Trophoblast cell (in vitro differentiated cells and primary cell): ENCODE results near the gene ATP8A2.

ENCODE experiments used
- DNase-seq, 2 donors: peaks; one replicate each; pipeline ENCODE4 v3.0.0-alpha.2; 2016
- H2AFZ ChIP-seq: 2 replicates; pipeline ENCODE4 v1.6.1; 2013; ENCODE audit warnings: low read length, moderate library complexity, mild to moderate bottlenecking; ENCODE audit not compliant: insufficient read depth, poor library complexity
- H2AK5ac ChIP-seq: 2 replicates; pipeline ENCODE4 v1.6.1; 2013; ENCODE audit warnings: mild to moderate bottlenecking, low read length
- H2BK120ac ChIP-seq: 2 replicates; pipeline ENCODE4 v1.6.1; 2013; ENCODE audit warnings: low read length, mild to moderate bottlenecking, moderate library complexity; ENCODE audit not compliant: insufficient read depth, poor library complexity
- H2BK12ac ChIP-seq: 2 replicates; pipeline ENCODE4 v1.6.1; 2013; ENCODE audit warnings: mild to moderate bottlenecking, low read length, moderate library complexity
- H2BK5ac ChIP-seq: 2 replicates; pipeline ENCODE4 v1.6.1; 2013; ENCODE audit warnings: low read length, low read depth, moderate library complexity, mild to moderate bottlenecking; ENCODE audit not compliant: poor library complexity
- H3K14ac ChIP-seq: 2 replicates; pipeline ENCODE4 v1.6.1; 2013; ENCODE audit warnings: mild to moderate bottlenecking, low read length
- H3K18ac ChIP-seq: 2 replicates; pipeline ENCODE4 v1.6.1; 2013; ENCODE audit warnings: mild to moderate bottlenecking, low read length
- H3K23ac ChIP-seq: 2 replicates; pipeline ENCODE4 v1.6.1; 2013; ENCODE audit warnings: low read length
- H3K27ac ChIP-seq: 2 replicates; pipeline ENCODE4 v1.5.1; 2013; ENCODE audit warnings: low read depth, mild to moderate bottlenecking, inconsistent platforms, low read length, moderate library complexity
- H3K27me3 ChIP-seq: 2 replicates; pipeline ENCODE4 v1.6.1; 2013; ENCODE audit warnings: inconsistent platforms, mild to moderate bottlenecking, low read length, moderate library complexity; ENCODE audit not compliant: insufficient read depth
- H3K36me3 ChIP-seq, 2 experiments: 1 replicate in 1 of 2; 2 replicates in 1 of 2; pipeline ENCODE4 v1.6.1; 2013; ENCODE audit warnings: low read length in 2 of 2, mild to moderate bottlenecking in 2 of 2, moderate library complexity in 1 of 2; ENCODE audit not compliant: insufficient read depth in 2 of 2, control insufficient read depth in 1 of 2
- H3K4ac ChIP-seq: 2 replicates; pipeline ENCODE4 v1.6.1; 2013; ENCODE audit warnings: low read depth, mild to moderate bottlenecking, low read length, moderate library complexity
- H3K4me1 ChIP-seq, 2 experiments: 1 replicate in 1 of 2; 2 replicates in 1 of 2; pipeline ENCODE4 v1.6.1; 2013; ENCODE audit warnings: low read length in 2 of 2, mild to moderate bottlenecking in 2 of 2, moderate library complexity in 1 of 2; ENCODE audit not compliant: insufficient read depth in 2 of 2, control insufficient read depth in 1 of 2
- H3K4me2 ChIP-seq: 2 replicates; pipeline ENCODE4 v1.6.1; 2013; ENCODE audit warnings: inconsistent platforms, mild to moderate bottlenecking, low read length, moderate library complexity
- H3K4me3 ChIP-seq: 2 replicates; pipeline ENCODE4 v1.5.1; 2013; ENCODE audit warnings: mild to moderate bottlenecking, low read depth, low read length, inconsistent platforms
- H3K79me1 ChIP-seq: one replicate; pipeline ENCODE4 v1.6.1; 2013; ENCODE audit warnings: low read length
- H3K79me2 ChIP-seq: 2 replicates; pipeline ENCODE4 v1.6.1; 2013; ENCODE audit warnings: low read length, mild to moderate bottlenecking; ENCODE audit not compliant: control insufficient read depth, insufficient read depth, poor library complexity
- H3K9ac ChIP-seq: 2 replicates; pipeline ENCODE4 v1.6.1; 2013; ENCODE audit warnings: mild to moderate bottlenecking, low read length
- H3K9me3 ChIP-seq: 2 replicates; pipeline ENCODE4 v1.6.1; 2013; ENCODE audit warnings: low read depth, mild to moderate bottlenecking, control low read depth, inconsistent platforms, low read length; ENCODE audit not compliant: insufficient read depth
- H4K12ac ChIP-seq: 2 replicates; pipeline ENCODE4 v1.6.1; 2013; ENCODE audit warnings: low read depth, mild to moderate bottlenecking, low read length, moderate library complexity
- H4K8ac ChIP-seq: 2 replicates; pipeline ENCODE4 v1.6.1; 2013; ENCODE audit warnings: low read depth, mild to moderate bottlenecking, low read length, moderate library complexity
- H4K91ac ChIP-seq: one replicate; pipeline ENCODE4 v1.6.1; 2013; ENCODE audit warnings: low read depth, mild to moderate bottlenecking, low read length, moderate library complexity
- WGBS: extraction: QIAGEN DNeasy Blood & Tissue Kit; methylation state at CpG from one replicate; pipeline ENCODE4 v1.1.7; 2013; ENCODE audit warnings: missing lambda C conversion rate; ENCODE audit not compliant: insufficient read length, insufficient coverage; ENCODE audit errors: extremely low coverage; 5-methylcytosine and 5-hydroxymethylcytosine counted together

ATP8A2 gene

GRCh38 chr13:25607096-25607495 lies 235.3 kb downstream of the ATP8A2 start:
- H2BK5ac ChIP-seq = no peak overlapping the region
- no peak overlapping the region for H3K27ac ChIP-seq
- no peak overlapping the region for H4K91ac ChIP-seq
- no peak overlapping the region for H3K18ac ChIP-seq
- H3K4ac ChIP-seq = no peak overlapping the region
- H3K9me3 ChIP-seq = no peaks in the 10 kb centered on the region
- no peak overlapping the region for H3K14ac ChIP-seq
- H4K12ac ChIP-seq = no peak overlapping the region
- no peak overlapping the region for H3K4me2 ChIP-seq
- H3K23ac ChIP-seq = no peak overlapping the region
- H2AFZ ChIP-seq = no peak overlapping the region
- no peaks in the 10 kb centered on the region for H3K27me3 ChIP-seq
- H2BK12ac ChIP-seq = no peak overlapping the region
- DNase-seq = no peak
- no peaks in the 10 kb centered on the region for H3K36me3 ChIP-seq
- no CpG with 5 or more reads among the region's 7 CpGs for WGBS
- no peak overlapping the region for H2BK120ac ChIP-seq
- no peaks in the 10 kb centered on the region for H3K79me2 ChIP-seq
- no peaks in the 10 kb centered on the region for H3K4me1 ChIP-seq
- no peak overlapping the region for H3K9ac ChIP-seq
- no peak overlapping the region for H3K4me3 ChIP-seq
- H2AK5ac ChIP-seq = no peak overlapping the region
- no peak overlapping the region for H4K8ac ChIP-seq
- no peaks in the 10 kb centered on the region for H3K79me1 ChIP-seq

GRCh38 chr13:25608181-25608580 lies 236.4 kb downstream of the ATP8A2 start:
- no peak overlapping the region for H3K14ac ChIP-seq
- no peak for DNase-seq
- no peak overlapping the region for H2BK5ac ChIP-seq
- H2BK12ac ChIP-seq = no peak overlapping the region
- H4K12ac ChIP-seq = no peak overlapping the region
- H3K27ac ChIP-seq = no peak overlapping the region
- H3K36me3 ChIP-seq = no peaks in the 10 kb centered on the region
- H3K4me2 ChIP-seq = no peak overlapping the region
- no peaks in the 10 kb centered on the region for H3K4me1 ChIP-seq
- H3K4me3 ChIP-seq = no peak overlapping the region
- WGBS = no CpG with 5 or more reads among the region's 2 CpGs
- H3K18ac ChIP-seq = no peak overlapping the region
- H3K27me3 ChIP-seq = no peaks in the 10 kb centered on the region
- H3K79me1 ChIP-seq = no peaks in the 10 kb centered on the region
- H2BK120ac ChIP-seq = no peak overlapping the region
- no peak overlapping the region for H3K4ac ChIP-seq
- no peak overlapping the region for H3K23ac ChIP-seq
- no peak overlapping the region for H4K8ac ChIP-seq
- H3K9ac ChIP-seq = no peak overlapping the region
- no peak overlapping the region for H2AFZ ChIP-seq
- H3K79me2 ChIP-seq = no peaks in the 10 kb centered on the region
- H3K9me3 ChIP-seq = no peaks in the 10 kb centered on the region
- no peak overlapping the region for H2AK5ac ChIP-seq
- no peak overlapping the region for H4K91ac ChIP-seq

GRCh38 chr13:25616674-25617073 lies 244.9 kb downstream of the ATP8A2 start:
- H2AFZ ChIP-seq = no peak overlapping the region
- no peaks in the 10 kb centered on the region for H3K27me3 ChIP-seq
- no peak overlapping the region for H3K27ac ChIP-seq
- no peak overlapping the region for H2BK5ac ChIP-seq
- no peak for DNase-seq
- no peak overlapping the region for H3K18ac ChIP-seq
- no peaks in the 10 kb centered on the region for H3K9me3 ChIP-seq
- H3K14ac ChIP-seq = no peak overlapping the region
- WGBS = no CpG with 5 or more reads among the region's 1 CpG
- H4K91ac ChIP-seq = no peak overlapping the region
- no peak overlapping the region for H2AK5ac ChIP-seq
- no peak overlapping the region for H3K4ac ChIP-seq
- H3K23ac ChIP-seq = no peak overlapping the region
- no peak overlapping the region for H4K8ac ChIP-seq
- H4K12ac ChIP-seq = no peak overlapping the region
- H3K4me1 ChIP-seq = no peaks in the 10 kb centered on the region
- no peaks in the 10 kb centered on the region for H3K79me1 ChIP-seq
- H3K9ac ChIP-seq = no peak overlapping the region
- no peaks in the 10 kb centered on the region for H3K36me3 ChIP-seq
- H2BK12ac ChIP-seq = no peak overlapping the region
- H3K4me3 ChIP-seq = no peak overlapping the region
- no peaks in the 10 kb centered on the region for H3K79me2 ChIP-seq
- H2BK120ac ChIP-seq = no peak overlapping the region
- H3K4me2 ChIP-seq = no peak overlapping the region

- Histone ChIP-seq H2BK12ac (no peak overlapping the region), H3K23ac (no peak overlapping the region), H3K18ac (no peak overlapping the region), H4K12ac (no peak overlapping the region), H2BK5ac (no peak overlapping the region), H3K9ac (no peak overlapping the region), H3K27ac (no peak overlapping the region), H4K91ac (no peak overlapping the region), H2BK120ac (no peak overlapping the region), H3K4ac (no peak overlapping the region), H3K4me2 (no peak overlapping the region), H3K79me1 (no peaks in the 10 kb centered on the region), H2AK5ac (no peak overlapping the region), H2AFZ (no peak overlapping the region), H3K79me2 (no peaks in the 10 kb centered on the region), H3K27me3 (no peaks in the 10 kb centered on the region), H3K36me3 (no peaks in the 10 kb centered on the region), H3K9me3 (no peaks in the 10 kb centered on the region), H3K4me3 (no peak overlapping the region), H3K4me1 (no peaks in the 10 kb centered on the region), H3K14ac (no peak overlapping the region), H4K8ac (no peak overlapping the region)
- no CpG with 5 or more reads among the region's 5 CpGs for WGBS
- DNase-seq = no peak
These were observed 248.1 kb downstream of the ATP8A2 start for GRCh38 chr13:25619897-25620296.
